Prostate gland (tissue), 2 donors: ENCODE measurements around the gene UBE2D2.

Experiments used
- POLR2A ChIP-seq: fragments of 450-650 bp; IDR thresholded peaks from one replicate; pipeline ENCODE4 v1.6.1; 2016; ENCODE audit warnings: antibody characterized with exemption, mild to moderate bottlenecking
- POLR2AphosphoS5 ChIP-seq: sonication (generic); formaldehyde crosslinking; IDR thresholded peaks from one replicate; pipeline ENCODE4 v1.6.1; 2017; ENCODE audit warnings: antibody characterized with exemption
- TF ChIP-seq, protein P1 (sequence below), 4 experiments: fragments of 200-600 bp in 2 of 4; fragments of 450-650 bp in 2 of 4; sonication (generic) in 2 of 4; IDR thresholded peaks; 1 replicate in 3 of 4; 2 replicates in 1 of 4; pipeline ENCODE4 v1.5.1; 2016 to 2019; ENCODE audit warnings: antibody characterized with exemption in 4 of 4, mild to moderate bottlenecking in 2 of 4, moderate library complexity in 2 of 4

DNA sequence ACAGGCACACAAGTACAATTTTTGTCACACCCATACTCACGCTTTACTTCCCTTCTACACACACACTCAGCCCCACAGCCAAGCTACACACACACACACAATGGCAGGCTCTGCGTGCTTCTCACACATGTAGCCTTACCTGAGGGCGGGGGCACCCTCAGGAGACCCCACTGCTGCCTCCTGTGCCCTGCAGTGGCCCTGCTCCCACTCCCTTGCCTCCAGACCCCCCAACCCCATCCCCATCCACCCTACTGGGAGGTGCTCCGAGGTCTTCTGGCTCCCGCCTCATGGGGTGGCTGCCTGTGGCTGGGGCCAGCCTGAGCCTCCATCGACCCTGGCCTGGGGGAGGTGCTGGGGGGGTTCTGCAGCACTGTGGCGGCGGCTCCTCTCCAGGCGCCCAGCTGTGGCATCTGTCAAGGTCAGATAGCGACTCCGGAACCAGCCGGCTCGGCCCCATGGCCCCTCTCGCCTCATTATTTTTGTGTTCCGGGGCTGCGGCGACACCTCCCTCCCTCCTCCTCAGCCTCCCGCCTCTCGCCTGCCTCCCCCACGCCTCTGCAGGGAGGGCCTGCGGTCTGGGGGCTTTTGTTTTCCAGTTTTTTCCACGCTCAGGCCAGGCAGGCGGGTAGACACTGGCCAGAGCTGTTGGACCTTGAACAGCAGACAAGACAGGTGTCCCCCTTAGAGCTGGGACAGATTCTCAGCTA is 108.7 kb downstream of the UBE2D2 start:
- TF ChIP-seq, protein P1, sequence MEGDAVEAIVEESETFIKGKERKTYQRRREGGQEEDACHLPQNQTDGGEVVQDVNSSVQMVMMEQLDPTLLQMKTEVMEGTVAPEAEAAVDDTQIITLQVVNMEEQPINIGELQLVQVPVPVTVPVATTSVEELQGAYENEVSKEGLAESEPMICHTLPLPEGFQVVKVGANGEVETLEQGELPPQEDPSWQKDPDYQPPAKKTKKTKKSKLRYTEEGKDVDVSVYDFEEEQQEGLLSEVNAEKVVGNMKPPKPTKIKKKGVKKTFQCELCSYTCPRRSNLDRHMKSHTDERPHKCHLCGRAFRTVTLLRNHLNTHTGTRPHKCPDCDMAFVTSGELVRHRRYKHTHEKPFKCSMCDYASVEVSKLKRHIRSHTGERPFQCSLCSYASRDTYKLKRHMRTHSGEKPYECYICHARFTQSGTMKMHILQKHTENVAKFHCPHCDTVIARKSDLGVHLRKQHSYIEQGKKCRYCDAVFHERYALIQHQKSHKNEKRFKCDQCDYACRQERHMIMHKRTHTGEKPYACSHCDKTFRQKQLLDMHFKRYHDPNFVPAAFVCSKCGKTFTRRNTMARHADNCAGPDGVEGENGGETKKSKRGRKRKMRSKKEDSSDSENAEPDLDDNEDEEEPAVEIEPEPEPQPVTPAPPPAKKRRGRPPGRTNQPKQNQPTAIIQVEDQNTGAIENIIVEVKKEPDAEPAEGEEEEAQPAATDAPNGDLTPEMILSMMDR (IDR thresholded peaks at IDR 0.05): no peak
- TF ChIP-seq POLR2A (no peak), POLR2AphosphoS5 (no peak)
